Liver (tissue), 9 donors: ENCODE data around the gene FAM210A. TPM values are rescaled to one million over a fixed set of nuclear protein-coding genes. Genes with fewer than 3 reads are reported as not detected.

ENCODE experiments used
- DNase-seq: peaks from one replicate; pipeline ENCODE4 v3.0.0-alpha.2; 2017; ENCODE audit warnings: low spot score
- H3K27ac ChIP-seq, 2 donors: one replicate each; pipeline ENCODE4 v1.7.0; 2013; ENCODE audit warnings: inconsistent platforms in 2 of 2, low read length in 2 of 2, control low read depth in 1 of 2, low read depth in 1 of 2, mild to moderate bottlenecking in 1 of 2
- H3K27me3 ChIP-seq, 4 donors: one replicate each; pipeline versions ENCODE4 v1.6.1 to v1.7.0; 2013; ENCODE audit warnings: low read length in 3 of 4, inconsistent platforms in 1 of 4, mild to moderate bottlenecking in 1 of 4, moderate library complexity in 1 of 4; ENCODE audit not compliant: control insufficient read depth in 4 of 4, insufficient read depth in 4 of 4
- H3K36me3 ChIP-seq, 4 donors: one replicate each; pipeline versions ENCODE4 v1.6.1 to v1.7.0; 2013; ENCODE audit warnings: low read length in 3 of 4, mild to moderate bottlenecking in 3 of 4, low read depth in 1 of 4, moderate library complexity in 1 of 4; ENCODE audit not compliant: control insufficient read depth in 4 of 4, insufficient read depth in 3 of 4
- H3K4me1 ChIP-seq, 4 donors: one replicate each; pipeline versions ENCODE4 v1.6.1 to v1.7.0; 2013; ENCODE audit warnings: low read length in 3 of 4, mild to moderate bottlenecking in 3 of 4, moderate library complexity in 1 of 4; ENCODE audit not compliant: control insufficient read depth in 4 of 4, insufficient read depth in 4 of 4
- H3K4me3 ChIP-seq, 3 donors: one replicate each; pipeline versions ENCODE4 v1.6.1 to v1.7.0; 2013; ENCODE audit warnings: low read length in 3 of 3, control low read depth in 1 of 3, low read depth in 1 of 3, mild to moderate bottlenecking in 1 of 3
- H3K9ac ChIP-seq, 2 donors: one replicate each; pipeline ENCODE4 v1.7.0; 2013; ENCODE audit warnings: low read length in 2 of 2, mild to moderate bottlenecking in 2 of 2, moderate library complexity in 2 of 2, control low read depth in 1 of 2, low read depth in 1 of 2
- H3K9me3 ChIP-seq, 4 donors: one replicate each; pipeline versions ENCODE4 v1.6.1 to v1.7.0; 2013; ENCODE audit warnings: low read length in 3 of 4; ENCODE audit not compliant: control insufficient read depth in 4 of 4
- EGR1 ChIP-seq, 2 donors: IDR thresholded peaks; 2 replicates each; pipeline ENCODE4 v1.6.1; 2016 to 2018; ENCODE audit warnings: antibody characterized with exemption in 2 of 2, low read depth in 2 of 2
- FOXA1 ChIP-seq: IDR thresholded peaks from 2 replicates; pipeline ENCODE4 v1.6.1; 2016; ENCODE audit warnings: antibody characterized with exemption
- FOXA2 ChIP-seq: IDR thresholded peaks from 2 replicates; pipeline ENCODE4 v1.6.1; 2016; ENCODE audit warnings: antibody characterized with exemption
- GABPA ChIP-seq, 2 donors: IDR thresholded peaks in 1 of 2; conservative IDR thresholded peaks in 1 of 2; 2 replicates each; pipeline ENCODE4 v1.6.1; 2016; ENCODE audit warnings: antibody characterized with exemption in 2 of 2, mild to moderate bottlenecking in 1 of 2, moderate library complexity in 1 of 2
- HNF4A ChIP-seq, 2 donors: conservative IDR thresholded peaks; 2 replicates each; pipeline ENCODE4 v1.6.1; 2016; ENCODE audit warnings: antibody characterized with exemption in 2 of 2, mild to moderate bottlenecking in 2 of 2
- JUND ChIP-seq, 2 donors: IDR thresholded peaks; 2 replicates each; pipeline ENCODE4 v1.6.1; 2016; ENCODE audit warnings: antibody characterized with exemption in 2 of 2
- NR2F2 ChIP-seq: IDR thresholded peaks from 2 replicates; pipeline ENCODE4 v1.6.1; 2016; ENCODE audit warnings: antibody characterized with exemption
- RAD21 ChIP-seq, 2 donors: IDR thresholded peaks; 2 replicates each; pipeline ENCODE4 v1.6.1; 2016; ENCODE audit warnings: antibody characterized with exemption in 2 of 2, mild to moderate bottlenecking in 2 of 2
- RXRA ChIP-seq, 2 donors: IDR thresholded peaks; 2 replicates each; pipeline ENCODE4 v1.6.1; 2017 to 2018; ENCODE audit warnings: antibody characterized with exemption in 2 of 2, mild to moderate bottlenecking in 1 of 2
- SP1 ChIP-seq: IDR thresholded peaks from 2 replicates; pipeline ENCODE4 v1.6.1; 2018; ENCODE audit warnings: antibody characterized with exemption, mild to moderate bottlenecking
- TAF1 ChIP-seq: conservative IDR thresholded peaks from 2 replicates; pipeline ENCODE4 v1.6.1; 2016; ENCODE audit warnings: antibody characterized with exemption, mild to moderate bottlenecking
- YY1 ChIP-seq: IDR thresholded peaks from 2 replicates; pipeline ENCODE4 v1.6.1; 2016; ENCODE audit warnings: antibody characterized with exemption, mild to moderate bottlenecking
- WGBS: extraction: QIAGEN DNeasy Blood & Tissue Kit; methylation state at CpG from one replicate; pipeline ENCODE4 v1.1.7; 2013; 5-methylcytosine and 5-hydroxymethylcytosine counted together
- polyA plus RNA-seq, 2 donors: library from polyadenylated mRNA; stranded (reverse) in 1 of 2; unstranded in 1 of 2; fragments of 200-250 nt in 1 of 2; fragments of >200 nt in 1 of 2; fragmentation: Nextera tagmentation in 1 of 2; extraction: Ambion mirVana in 1 of 2; gene quantifications; one replicate each; pipeline versions ENCODE4 v1.2.1 to v1.2.3, GENCODE V29; 2013 to 2015
- total RNA-seq, 2 donors: library from RNA; depleted of rRNA; stranded (reverse); fragments of >200 nt; gene quantifications; one replicate each; pipeline ENCODE4 v1.2.3, GENCODE V29; 2014
- TF ChIP-seq, protein P1 (sequence below): IDR thresholded peaks from 2 replicates; pipeline ENCODE4 v1.6.1; 2016; ENCODE audit warnings: antibody characterized with exemption
- TF ChIP-seq, protein P2 (sequence below): IDR thresholded peaks from 2 replicates; pipeline ENCODE4 v1.6.1; 2016; ENCODE audit warnings: antibody characterized with exemption, mild to moderate bottlenecking
- TF ChIP-seq, protein P3 (sequence below): IDR thresholded peaks from 2 replicates; pipeline ENCODE4 v1.6.1; 2016; ENCODE audit warnings: antibody characterized with exemption
- TF ChIP-seq, protein P4 (sequence below): fragments of 150-350 bp; IDR thresholded peaks from 2 replicates; pipeline ENCODE4 v1.5.1; 2017; ENCODE audit warnings: improper control_type of control experiment, low read depth, low read length; ENCODE audit not compliant: missing input control
- TF ChIP-seq, protein P5 (sequence below): IDR thresholded peaks from 2 replicates; pipeline ENCODE4 v1.6.1; 2016; ENCODE audit warnings: antibody characterized with exemption
- donor health status: healthy.
- donor health status: healthy.
- donor health status: healthy.
- donor health status: healthy.
- donor health status: healthy.

The FAM210A gene
- total and polyA plus RNA-seq, 4 donors, result 10.5 to 18.3 (median 12.5) TPM

DNA sequence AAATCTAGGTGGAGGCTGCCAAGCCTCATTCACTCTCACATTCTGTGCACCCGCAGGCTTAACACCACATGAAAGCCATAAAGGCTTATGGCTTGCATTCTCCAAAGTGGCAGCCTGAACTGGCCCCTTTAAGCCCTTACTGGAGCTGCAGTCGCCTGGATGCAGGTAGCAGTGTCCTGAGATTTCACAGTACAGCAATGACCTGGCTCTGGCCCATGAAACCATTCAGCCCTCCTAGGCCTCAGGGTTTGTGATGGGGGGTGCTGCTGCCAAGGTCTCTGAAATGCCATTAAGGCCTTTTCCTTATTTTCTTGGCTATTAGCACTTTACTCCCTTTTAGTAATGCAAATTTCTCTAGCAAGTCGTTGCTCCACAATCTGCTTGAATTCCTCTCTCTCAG is 48.7 kb upstream of the FAM210A start:
- no peaks in the 10 kb centered on the region for H3K36me3 ChIP-seq
- no peak overlapping the region for H3K9ac ChIP-seq
- no peaks in the 10 kb centered on the region for H3K27me3 ChIP-seq
- H3K27ac ChIP-seq, result no peak overlapping the region
- 80% methylated on average over 3 of the region's 3 CpGs for WGBS
- no peak for DNase-seq
- TF ChIP-seq, protein P1, sequence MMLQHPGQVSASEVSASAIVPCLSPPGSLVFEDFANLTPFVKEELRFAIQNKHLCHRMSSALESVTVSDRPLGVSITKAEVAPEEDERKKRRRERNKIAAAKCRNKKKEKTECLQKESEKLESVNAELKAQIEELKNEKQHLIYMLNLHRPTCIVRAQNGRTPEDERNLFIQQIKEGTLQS, result no peak
- TF ChIP-seq HNF4A (conservative IDR thresholded peaks at IDR 0.05), result no peak
- TF ChIP-seq RAD21 (IDR thresholded peaks at IDR 0.05), result no peak
- TF ChIP-seq, protein P2, sequence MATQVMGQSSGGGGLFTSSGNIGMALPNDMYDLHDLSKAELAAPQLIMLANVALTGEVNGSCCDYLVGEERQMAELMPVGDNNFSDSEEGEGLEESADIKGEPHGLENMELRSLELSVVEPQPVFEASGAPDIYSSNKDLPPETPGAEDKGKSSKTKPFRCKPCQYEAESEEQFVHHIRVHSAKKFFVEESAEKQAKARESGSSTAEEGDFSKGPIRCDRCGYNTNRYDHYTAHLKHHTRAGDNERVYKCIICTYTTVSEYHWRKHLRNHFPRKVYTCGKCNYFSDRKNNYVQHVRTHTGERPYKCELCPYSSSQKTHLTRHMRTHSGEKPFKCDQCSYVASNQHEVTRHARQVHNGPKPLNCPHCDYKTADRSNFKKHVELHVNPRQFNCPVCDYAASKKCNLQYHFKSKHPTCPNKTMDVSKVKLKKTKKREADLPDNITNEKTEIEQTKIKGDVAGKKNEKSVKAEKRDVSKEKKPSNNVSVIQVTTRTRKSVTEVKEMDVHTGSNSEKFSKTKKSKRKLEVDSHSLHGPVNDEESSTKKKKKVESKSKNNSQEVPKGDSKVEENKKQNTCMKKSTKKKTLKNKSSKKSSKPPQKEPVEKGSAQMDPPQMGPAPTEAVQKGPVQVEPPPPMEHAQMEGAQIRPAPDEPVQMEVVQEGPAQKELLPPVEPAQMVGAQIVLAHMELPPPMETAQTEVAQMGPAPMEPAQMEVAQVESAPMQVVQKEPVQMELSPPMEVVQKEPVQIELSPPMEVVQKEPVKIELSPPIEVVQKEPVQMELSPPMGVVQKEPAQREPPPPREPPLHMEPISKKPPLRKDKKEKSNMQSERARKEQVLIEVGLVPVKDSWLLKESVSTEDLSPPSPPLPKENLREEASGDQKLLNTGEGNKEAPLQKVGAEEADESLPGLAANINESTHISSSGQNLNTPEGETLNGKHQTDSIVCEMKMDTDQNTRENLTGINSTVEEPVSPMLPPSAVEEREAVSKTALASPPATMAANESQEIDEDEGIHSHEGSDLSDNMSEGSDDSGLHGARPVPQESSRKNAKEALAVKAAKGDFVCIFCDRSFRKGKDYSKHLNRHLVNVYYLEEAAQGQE, result no peak
- TF ChIP-seq YY1, result no peak
- TF ChIP-seq FOXA1, result no peak
- TF ChIP-seq, protein P3, sequence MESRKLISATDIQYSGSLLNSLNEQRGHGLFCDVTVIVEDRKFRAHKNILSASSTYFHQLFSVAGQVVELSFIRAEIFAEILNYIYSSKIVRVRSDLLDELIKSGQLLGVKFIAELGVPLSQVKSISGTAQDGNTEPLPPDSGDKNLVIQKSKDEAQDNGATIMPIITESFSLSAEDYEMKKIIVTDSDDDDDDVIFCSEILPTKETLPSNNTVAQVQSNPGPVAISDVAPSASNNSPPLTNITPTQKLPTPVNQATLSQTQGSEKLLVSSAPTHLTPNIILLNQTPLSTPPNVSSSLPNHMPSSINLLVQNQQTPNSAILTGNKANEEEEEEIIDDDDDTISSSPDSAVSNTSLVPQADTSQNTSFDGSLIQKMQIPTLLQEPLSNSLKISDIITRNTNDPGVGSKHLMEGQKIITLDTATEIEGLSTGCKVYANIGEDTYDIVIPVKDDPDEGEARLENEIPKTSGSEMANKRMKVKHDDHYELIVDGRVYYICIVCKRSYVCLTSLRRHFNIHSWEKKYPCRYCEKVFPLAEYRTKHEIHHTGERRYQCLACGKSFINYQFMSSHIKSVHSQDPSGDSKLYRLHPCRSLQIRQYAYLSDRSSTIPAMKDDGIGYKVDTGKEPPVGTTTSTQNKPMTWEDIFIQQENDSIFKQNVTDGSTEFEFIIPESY, result no peak
- no peak for TF ChIP-seq RXRA (IDR thresholded peaks at IDR 0.05)
- TF ChIP-seq TAF1, result no peak
- no peak for TF ChIP-seq SP1
- TF ChIP-seq NR2F2, result no peak
- no peak for TF ChIP-seq FOXA2
- TF ChIP-seq GABPA (IDR thresholded peaks at IDR 0.05 in 1 of 2, conservative IDR thresholded peaks at IDR 0.05 in 1 of 2), result no peak
- TF ChIP-seq, protein P4, sequence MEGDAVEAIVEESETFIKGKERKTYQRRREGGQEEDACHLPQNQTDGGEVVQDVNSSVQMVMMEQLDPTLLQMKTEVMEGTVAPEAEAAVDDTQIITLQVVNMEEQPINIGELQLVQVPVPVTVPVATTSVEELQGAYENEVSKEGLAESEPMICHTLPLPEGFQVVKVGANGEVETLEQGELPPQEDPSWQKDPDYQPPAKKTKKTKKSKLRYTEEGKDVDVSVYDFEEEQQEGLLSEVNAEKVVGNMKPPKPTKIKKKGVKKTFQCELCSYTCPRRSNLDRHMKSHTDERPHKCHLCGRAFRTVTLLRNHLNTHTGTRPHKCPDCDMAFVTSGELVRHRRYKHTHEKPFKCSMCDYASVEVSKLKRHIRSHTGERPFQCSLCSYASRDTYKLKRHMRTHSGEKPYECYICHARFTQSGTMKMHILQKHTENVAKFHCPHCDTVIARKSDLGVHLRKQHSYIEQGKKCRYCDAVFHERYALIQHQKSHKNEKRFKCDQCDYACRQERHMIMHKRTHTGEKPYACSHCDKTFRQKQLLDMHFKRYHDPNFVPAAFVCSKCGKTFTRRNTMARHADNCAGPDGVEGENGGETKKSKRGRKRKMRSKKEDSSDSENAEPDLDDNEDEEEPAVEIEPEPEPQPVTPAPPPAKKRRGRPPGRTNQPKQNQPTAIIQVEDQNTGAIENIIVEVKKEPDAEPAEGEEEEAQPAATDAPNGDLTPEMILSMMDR, result no peak
- H3K4me3 ChIP-seq, result no peak overlapping the region
- no peaks in the 10 kb centered on the region for H3K4me1 ChIP-seq
- H3K9me3 ChIP-seq, result no peaks in the 10 kb centered on the region

DNA sequence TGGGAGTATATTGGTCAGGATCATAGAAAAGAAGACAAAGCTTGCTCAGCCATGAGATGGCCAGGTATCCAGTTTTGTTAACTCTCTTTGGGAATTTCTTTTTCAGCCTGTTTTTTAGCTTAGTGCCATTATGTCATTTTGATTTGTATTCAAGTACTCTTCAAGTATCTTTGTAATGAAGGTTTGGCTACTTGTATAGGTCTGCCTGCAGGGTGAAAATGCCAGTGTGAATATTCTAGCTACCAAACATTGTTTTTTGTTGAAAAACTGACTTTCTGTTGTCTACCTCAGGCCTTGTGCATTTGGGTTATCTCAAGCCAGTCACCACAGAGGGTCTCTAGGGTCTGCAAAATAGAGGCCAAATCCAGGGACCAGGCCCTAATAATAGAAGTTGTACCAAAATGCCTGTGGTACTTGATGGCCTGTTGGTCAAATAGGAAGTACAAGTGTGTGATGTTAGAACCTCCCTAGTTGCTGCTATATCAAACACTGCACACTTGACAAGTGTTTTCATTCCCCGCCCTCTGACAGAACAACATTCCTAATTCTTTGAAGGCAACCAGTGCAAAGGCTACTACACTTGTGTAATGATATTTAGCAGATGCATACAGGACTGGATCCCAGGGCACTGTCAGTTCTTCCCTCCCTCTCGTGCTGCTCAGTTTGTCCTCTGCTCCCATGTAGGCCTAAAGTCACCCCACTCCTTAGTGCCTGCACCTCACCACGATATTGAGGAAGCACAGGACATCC is 36.5 kb upstream of the FAM210A start:
- TF ChIP-seq, protein P5, sequence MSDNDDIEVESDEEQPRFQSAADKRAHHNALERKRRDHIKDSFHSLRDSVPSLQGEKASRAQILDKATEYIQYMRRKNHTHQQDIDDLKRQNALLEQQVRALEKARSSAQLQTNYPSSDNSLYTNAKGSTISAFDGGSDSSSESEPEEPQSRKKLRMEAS, result no peak
- TF ChIP-seq TAF1, result no peak
- no peak for TF ChIP-seq JUND (IDR thresholded peaks at IDR 0.05)
- TF ChIP-seq EGR1 (IDR thresholded peaks at IDR 0.05; ENCODE audit: low read depth in 2 of 2), result no peak
- 98% methylated on average over 3 of the region's 3 CpGs for WGBS
- peaks cover 0 to 7% (median 4%) of the 10 kb centered on the region in 4 donors for H3K9me3 ChIP-seq
- DNase-seq, result no peak
- H3K36me3 ChIP-seq, result peaks cover 0 to 9% (median 6%) of the 10 kb centered on the region in 4 donors
- no peaks in the 10 kb centered on the region for H3K4me1 ChIP-seq
- H3K27me3 ChIP-seq, result no peaks in the 10 kb centered on the region
- H3K4me3 ChIP-seq, result no peak overlapping the region
- no peak overlapping the region for H3K27ac ChIP-seq
- H3K9ac ChIP-seq, result no peak overlapping the region
